ENCODE measurements around the gene C21orf58. TPM values are rescaled to one million over a fixed set of nuclear protein-coding genes. Genes with fewer than 3 reads are reported as not detected.

C21orf58 gene
- total RNA-seq, 1 donor from 2014 or later, result 20.7 TPM

- no peak for TF ChIP-seq CTCF (IDR thresholded peaks at IDR 0.05; ENCODE audit: unreplicated experiment)
- peaks cover 9% of the 10 kb centered on the region for H3K36me3 Mint-ChIP-seq
- no peak for DNase-seq (ENCODE audit: low spot score in 2 of 2, unreplicated experiment in 2 of 2)
- H3K9me3 Mint-ChIP-seq, result no peaks in the 10 kb centered on the region
- H3K27me3 Mint-ChIP-seq (ENCODE audit: low read depth), result no peaks in the 10 kb centered on the region
- H3K27ac Mint-ChIP-seq, result peak overlapping the region; percentile 92
- H3K4me1 Mint-ChIP-seq, result peaks cover 32% of the 10 kb centered on the region
- H3K4me3 Mint-ChIP-seq, result peak overlapping the region; percentile 94
Measured at GRCh38 chr21:46323227-46323709, 402 bp downstream of the C21orf58 start.

- DNase-seq (ENCODE audit: low spot score in 2 of 2, unreplicated experiment in 2 of 2), result peak in 1 of 2 experiments; percentile 42
- peak overlapping the region; percentile 94 for H3K4me3 Mint-ChIP-seq
- H3K27ac Mint-ChIP-seq, result peak overlapping the region; percentile 92
- peaks cover 32% of the 10 kb centered on the region for H3K4me1 Mint-ChIP-seq
- H3K36me3 Mint-ChIP-seq, result peaks cover 9% of the 10 kb centered on the region
- no peaks in the 10 kb centered on the region for H3K27me3 Mint-ChIP-seq (ENCODE audit: low read depth)
- no peak for TF ChIP-seq CTCF (IDR thresholded peaks at IDR 0.05; ENCODE audit: unreplicated experiment)
- no peaks in the 10 kb centered on the region for H3K9me3 Mint-ChIP-seq
Measured at GRCh38 chr21:46322351-46323226, 1.1 kb downstream of the C21orf58 start.

- Mint-ChIP-seq H3K4me3 (peak overlapping the region; percentile 12), H3K36me3 (no peaks in the 10 kb centered on the region), H3K27me3 (ENCODE audit: low read depth) (no peaks in the 10 kb centered on the region), H3K27ac (peak overlapping the region; percentile 6), H3K4me1 (peaks cover 22% of the 10 kb centered on the region), H3K9me3 (no peaks in the 10 kb centered on the region)
- no peak for TF ChIP-seq CTCF (IDR thresholded peaks at IDR 0.05; ENCODE audit: unreplicated experiment)
- no peak for DNase-seq (ENCODE audit: low spot score in 2 of 2, unreplicated experiment in 2 of 2)
Measured at GRCh38 chr21:46320331-46320801, 3.3 kb downstream of the C21orf58 start.

GRCh38 chr21:46319186-46319585 is 4.5 kb downstream of the C21orf58 start:
- Mint-ChIP-seq H3K27me3 (ENCODE audit: low read depth) (no peaks in the 10 kb centered on the region), H3K36me3 (no peaks in the 10 kb centered on the region), H3K9me3 (no peaks in the 10 kb centered on the region), H3K4me1 (peaks cover 21% of the 10 kb centered on the region), H3K4me3 (no peak overlapping the region), H3K27ac (peak overlapping the region; percentile 12)
- DNase-seq (ENCODE audit: low spot score in 2 of 2, unreplicated experiment in 2 of 2), result no peak
- TF ChIP-seq CTCF (IDR thresholded peaks at IDR 0.05; ENCODE audit: unreplicated experiment), result no peak

GRCh38 chr21:46318464-46318845 is 5.2 kb downstream of the C21orf58 start:
- TF ChIP-seq CTCF (IDR thresholded peaks at IDR 0.05; ENCODE audit: unreplicated experiment), result no peak
- Mint-ChIP-seq H3K36me3 (no peaks in the 10 kb centered on the region), H3K27me3 (ENCODE audit: low read depth) (no peaks in the 10 kb centered on the region), H3K27ac (no peak overlapping the region), H3K4me3 (no peak overlapping the region), H3K4me1 (peaks cover 21% of the 10 kb centered on the region), H3K9me3 (no peaks in the 10 kb centered on the region)
- DNase-seq (ENCODE audit: low spot score in 2 of 2, unreplicated experiment in 2 of 2), result no peak

Measured in mesothelial cell of epicardium (in vitro differentiated cells).